ENCODE measurements around the gene CRMP1. TPM values are rescaled to one million over a fixed set of nuclear protein-coding genes. Genes with fewer than 3 reads are reported as not detected.

Gene CRMP1
- total RNA-seq, 2 donors from 2014 or later: 1.8 TPM; not detected in 1

DNA sequence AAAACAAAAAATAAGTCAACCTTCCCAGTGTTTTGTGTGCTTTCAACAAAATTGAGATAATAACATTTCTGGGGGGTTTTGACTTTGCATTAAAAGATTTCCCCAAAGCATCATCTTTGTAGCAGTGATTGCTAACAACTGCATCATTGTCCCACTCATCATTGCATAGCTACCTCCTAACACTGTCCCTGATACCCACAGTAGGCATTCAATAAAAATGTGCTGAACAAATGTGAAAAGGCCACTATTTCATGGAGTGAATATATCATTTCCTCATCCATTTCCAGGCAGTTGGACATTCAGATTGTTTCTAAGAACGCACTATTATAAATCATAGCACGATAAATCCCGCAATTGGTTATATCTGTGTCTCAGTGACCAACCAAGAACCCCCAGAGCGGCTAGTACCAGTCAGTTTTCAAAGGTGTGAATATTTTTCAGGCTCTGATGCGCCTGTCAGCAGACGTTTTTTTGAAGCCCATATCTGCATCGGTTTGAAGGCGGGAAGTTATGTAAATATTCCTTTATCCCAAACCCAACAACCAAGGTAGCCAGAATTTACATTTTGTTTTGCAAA, 36.0 kb upstream of the CRMP1 start:
- no peak for ATAC-seq (ENCODE audit: insufficient number of reproducible peaks, low FRiP score, low read depth)
- Histone ChIP-seq H3K36me3 (no peaks in the 10 kb centered on the region), H3K9me3 (no peaks in the 10 kb centered on the region), H3K27ac (no peak overlapping the region), H3K27me3 (replicated peaks; ENCODE audit: insufficient read depth) (no peaks in the 10 kb centered on the region), H3K4me3 (no peak overlapping the region), H3K4me1 (ENCODE audit: control insufficient read depth in 1 of 2, low read depth in 2 of 2) (no peaks in the 10 kb centered on the region)
- DNase-seq (ENCODE audit: low spot score): no peak
- no peak for TF ChIP-seq CTCF (IDR thresholded peaks at IDR 0.05)

DNA sequence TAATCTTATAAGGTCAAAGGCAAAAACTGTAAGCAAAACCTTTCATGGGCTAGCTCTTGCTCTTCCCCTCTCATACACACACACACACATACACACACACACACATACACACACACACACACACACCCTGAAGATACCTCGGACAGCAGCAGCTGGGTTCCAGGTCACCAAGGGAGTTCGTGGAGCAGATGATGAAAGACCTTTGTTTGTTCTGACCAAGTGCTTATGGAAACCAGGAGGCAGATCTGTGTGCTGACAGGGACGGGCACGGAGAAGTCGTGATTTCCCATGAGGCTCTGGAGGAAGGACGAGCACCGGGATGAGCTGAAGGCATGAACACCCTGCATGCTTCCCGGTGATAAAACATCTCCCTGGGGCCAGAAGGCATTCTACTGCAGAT, 35.4 kb upstream of the CRMP1 start:
- DNase-seq (ENCODE audit: low spot score): no peak
- TF ChIP-seq CTCF (IDR thresholded peaks at IDR 0.05): no peak
- no peaks in the 10 kb centered on the region for H3K9me3 ChIP-seq

DNA sequence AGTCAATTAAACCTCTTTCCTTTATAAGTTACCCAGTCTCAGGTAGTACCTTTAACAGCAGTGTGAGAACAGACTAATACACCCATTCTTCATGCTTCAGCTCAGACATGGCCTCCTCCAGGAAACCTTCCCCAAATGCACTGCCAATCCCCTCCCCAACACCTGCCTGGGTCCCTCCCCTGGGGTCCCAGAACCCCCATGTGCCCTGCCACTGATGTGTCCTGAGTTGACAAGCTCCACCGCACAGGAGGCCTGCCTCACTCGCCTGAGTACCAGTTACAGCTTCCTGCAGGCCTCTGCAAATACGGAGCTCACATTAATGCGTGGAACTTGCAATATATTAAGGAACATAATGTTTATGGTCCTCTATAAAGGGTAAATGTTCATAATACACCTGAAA, 34.9 kb upstream of the CRMP1 start:
- TF ChIP-seq CTCF (IDR thresholded peaks at IDR 0.05): no peak
- Histone ChIP-seq H3K36me3 (no peaks in the 10 kb centered on the region), H3K4me3 (no peak overlapping the region), H3K9me3 (no peaks in the 10 kb centered on the region), H3K27me3 (replicated peaks; ENCODE audit: insufficient read depth) (no peaks in the 10 kb centered on the region), H3K27ac (no peak overlapping the region), H3K4me1 (ENCODE audit: control insufficient read depth in 1 of 2, low read depth in 2 of 2) (no peaks in the 10 kb centered on the region)
- no peak for ATAC-seq (ENCODE audit: insufficient number of reproducible peaks, low FRiP score, low read depth)
- DNase-seq (ENCODE audit: low spot score): no peak

More for the DNA sequence above, 35.4 kb upstream of the CRMP1 start:
- Histone ChIP-seq H3K4me1 (ENCODE audit: control insufficient read depth in 1 of 2, low read depth in 2 of 2) (no peaks in the 10 kb centered on the region), H3K27me3 (replicated peaks; ENCODE audit: insufficient read depth) (no peaks in the 10 kb centered on the region), H3K4me3 (no peak overlapping the region), H3K36me3 (no peaks in the 10 kb centered on the region), H3K27ac (no peak overlapping the region)
- no peak for ATAC-seq (ENCODE audit: insufficient number of reproducible peaks, low FRiP score, low read depth)

DNA sequence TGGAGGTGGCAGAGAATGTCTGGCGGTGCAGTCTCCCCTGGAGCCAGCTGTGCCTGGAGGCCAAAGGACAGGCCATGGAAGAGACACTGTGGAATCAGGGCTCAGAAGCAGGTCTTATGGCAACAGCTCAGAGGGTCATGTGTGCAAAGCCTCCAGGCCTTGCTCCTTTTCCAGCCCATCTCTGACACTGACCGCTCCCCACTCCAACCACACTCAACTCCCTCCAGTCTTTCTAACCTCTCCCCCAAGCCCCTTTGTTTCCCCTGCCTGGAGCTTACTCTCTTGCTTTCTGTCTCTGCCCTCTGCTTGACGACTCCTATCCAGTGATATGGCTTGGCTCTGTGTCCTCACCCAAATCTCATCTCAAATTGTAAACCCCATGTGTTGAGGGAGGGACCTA, 34.2 kb upstream of the CRMP1 start:
- Histone ChIP-seq H3K9me3 (no peaks in the 10 kb centered on the region), H3K4me3 (no peak overlapping the region), H3K27ac (no peak overlapping the region), H3K36me3 (no peaks in the 10 kb centered on the region), H3K27me3 (replicated peaks; ENCODE audit: insufficient read depth) (no peaks in the 10 kb centered on the region), H3K4me1 (ENCODE audit: control insufficient read depth in 1 of 2, low read depth in 2 of 2) (no peaks in the 10 kb centered on the region)
- ATAC-seq (ENCODE audit: insufficient number of reproducible peaks, low FRiP score, low read depth) (no peak), DNase-seq (ENCODE audit: low spot score) (no peak)
- no peak for TF ChIP-seq CTCF (IDR thresholded peaks at IDR 0.05)

DNA sequence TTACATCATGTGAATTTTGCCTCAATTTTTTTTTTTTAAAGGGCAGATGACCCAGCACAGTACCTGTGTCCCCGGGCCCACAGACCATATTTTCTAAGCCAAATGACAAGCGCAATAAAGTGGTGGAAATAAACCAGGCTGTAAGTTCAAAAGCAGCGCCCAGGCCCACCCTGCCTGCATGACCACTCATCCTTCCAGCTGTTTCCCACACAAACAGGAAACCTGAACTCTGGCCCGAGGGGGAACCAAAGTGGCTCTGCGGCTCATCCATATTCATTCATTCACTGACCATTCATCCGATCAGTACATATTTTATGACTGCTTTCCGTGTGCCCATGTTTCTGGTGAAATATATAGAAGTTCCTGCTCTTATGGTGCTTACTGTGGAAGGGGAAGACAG, 33.7 kb upstream of the CRMP1 start:
- H3K27me3 ChIP-seq (replicated peaks; ENCODE audit: insufficient read depth): no peaks in the 10 kb centered on the region
- no peak for ATAC-seq (ENCODE audit: insufficient number of reproducible peaks, low FRiP score, low read depth)
- no peaks in the 10 kb centered on the region for H3K4me1 ChIP-seq (ENCODE audit: control insufficient read depth in 1 of 2, low read depth in 2 of 2)
- no peaks in the 10 kb centered on the region for H3K9me3 ChIP-seq
- H3K27ac ChIP-seq: no peak overlapping the region
- H3K36me3 ChIP-seq: no peaks in the 10 kb centered on the region
- no peak overlapping the region for H3K4me3 ChIP-seq
- no peak for DNase-seq (ENCODE audit: low spot score)
- no peak for TF ChIP-seq CTCF (IDR thresholded peaks at IDR 0.05)

Data from thoracic aorta (tissue), 2 donors.